DOHH2 (cell line): ENCODE data around the gene EIF5AL1.
"Not testable (repeated sequence)": the region's sequence is repeated elsewhere in the genome, so short reads cannot be mapped to it uniquely, and the experiment has no call there.

Experiments used
- H3F3A ChIP-seq: fragments of 200-600 bp; sonication (generic), shearing (Covaris generic); 2 replicates; pipeline ENCODE4 v1.6.0; 2016; ENCODE audit warnings: antibody characterized with exemption, mild to moderate bottlenecking; ENCODE audit not compliant: control insufficient read depth, insufficient read depth
- H3K27ac ChIP-seq: fragments of 200-600 bp; sonication (generic); 2 replicates; pipeline ENCODE4 v1.5.1; 2014; ENCODE audit warnings: low read depth, mild to moderate bottlenecking, low read length, moderate library complexity
- H3K27me3 ChIP-seq: fragments of 200-600 bp; sonication (generic); 2 replicates; pipeline ENCODE4 v1.6.1; 2014; ENCODE audit warnings: mild to moderate bottlenecking, low read length, mixed read lengths; ENCODE audit not compliant: control insufficient read depth
- H3K36me3 ChIP-seq: fragments of 200-600 bp; sonication (generic); 2 replicates; pipeline ENCODE4 v1.6.1; 2014; ENCODE audit warnings: mild to moderate bottlenecking, low read length, moderate library complexity, mixed read lengths; ENCODE audit not compliant: control insufficient read depth
- H3K4me1 ChIP-seq: fragments of 200-600 bp; sonication (generic); 2 replicates; pipeline ENCODE4 v1.6.1; 2014; ENCODE audit warnings: mild to moderate bottlenecking, low read length, mixed read lengths; ENCODE audit not compliant: control insufficient read depth
- H3K4me2 ChIP-seq: fragments of 200-600 bp; sonication (generic); 2 replicates; pipeline ENCODE4 v1.6.0; 2014; ENCODE audit warnings: mild to moderate bottlenecking, low read length, moderate library complexity
- H3K4me3 ChIP-seq: fragments of 200-600 bp; sonication (generic); 2 replicates; pipeline ENCODE4 v1.5.1; 2014; ENCODE audit warnings: mild to moderate bottlenecking, low read length, mixed read lengths
- H3K79me2 ChIP-seq: fragments of 200-600 bp; sonication (generic); 2 replicates; pipeline ENCODE4 v1.6.1; 2014; ENCODE audit warnings: mild to moderate bottlenecking, low read length, mixed read lengths; ENCODE audit not compliant: control insufficient read depth
- H3K9me2 ChIP-seq: fragments of 200-600 bp; sonication (generic); replicated peaks from 2 replicates; pipeline ENCODE4 v1.6.1; 2014; ENCODE audit warnings: mild to moderate bottlenecking, low read length, mixed read lengths; ENCODE audit not compliant: control insufficient read depth
- H3K9me3 ChIP-seq: fragments of 200-600 bp; sonication (generic); 2 replicates; pipeline ENCODE4 v1.6.1; 2014; ENCODE audit warnings: antibody characterized with exemption, low read length, mixed read lengths; ENCODE audit not compliant: control insufficient read depth, insufficient read depth
- H4K20me1 ChIP-seq: fragments of 200-600 bp; sonication (generic); 2 replicates; pipeline ENCODE4 v1.6.0; 2014; ENCODE audit warnings: low read depth, mild to moderate bottlenecking, antibody characterized with exemption, low read length, moderate library complexity; ENCODE audit not compliant: control insufficient read depth, insufficient read depth
- CTCF ChIP-seq: fragments of 200-600 bp; sonication (generic); IDR thresholded peaks from one replicate; pipeline ENCODE4 v1.5.1; 2014; ENCODE audit warnings: antibody characterized with exemption, mild to moderate bottlenecking, low read depth, low read length; ENCODE audit not compliant: poor library complexity, severe bottlenecking
- EZH2phosphoT487 ChIP-seq: fragments of 200-600 bp; sonication (generic); IDR thresholded peaks from 2 replicates; pipeline ENCODE4 v1.6.1; 2017; ENCODE audit warnings: borderline replicate concordance, mild to moderate bottlenecking, antibody characterized with exemption, low read length, moderate library complexity, mixed read lengths

Gene EIF5AL1

GRCh38 chr10:79496896-79497295 lies 15.4 kb upstream of the EIF5AL1 start:
- no peak overlapping the region for H3K4me2 ChIP-seq
- H3K27me3 ChIP-seq = peaks cover 16% of the 10 kb centered on the region
- no peak overlapping the region for H3K4me3 ChIP-seq
- H3K4me1 ChIP-seq = no peaks in the 10 kb centered on the region
- no peaks in the 10 kb centered on the region for H3K9me3 ChIP-seq
- H3F3A ChIP-seq = no peaks in the 10 kb centered on the region
- no peaks in the 10 kb centered on the region for H3K36me3 ChIP-seq
- no peaks in the 10 kb centered on the region for H4K20me1 ChIP-seq
- no peak overlapping the region for H3K27ac ChIP-seq
- no peaks in the 10 kb centered on the region for H3K9me2 ChIP-seq
- no peaks in the 10 kb centered on the region for H3K79me2 ChIP-seq
- TF ChIP-seq EZH2phosphoT487 = no peak
- no peak for TF ChIP-seq CTCF

GRCh38 chr10:79498291-79498829 lies 14.0 kb upstream of the EIF5AL1 start:
- Histone ChIP-seq H3K27me3 (peaks cover 13% of the 10 kb centered on the region), H3K27ac (no peak overlapping the region), H3K4me3 (no peak overlapping the region), H3K36me3 (no peaks in the 10 kb centered on the region), H3K4me1 (no peaks in the 10 kb centered on the region), H3K4me2 (no peak overlapping the region), H3K9me2 (no peaks in the 10 kb centered on the region), H4K20me1 (no peaks in the 10 kb centered on the region), H3K79me2 (no peaks in the 10 kb centered on the region), H3K9me3 (no peaks in the 10 kb centered on the region), H3F3A (no peaks in the 10 kb centered on the region)
- TF ChIP-seq CTCF = no peak
- TF ChIP-seq EZH2phosphoT487 = no peak

GRCh38 chr10:79502561-79503309 lies 9.6 kb upstream of the EIF5AL1 start:
- H3K27ac ChIP-seq = no peak overlapping the region
- TF ChIP-seq EZH2phosphoT487 = no peak
- TF ChIP-seq CTCF = no peak
- H3K36me3 ChIP-seq = no peaks in the 10 kb centered on the region
- no peaks in the 10 kb centered on the region for H3F3A ChIP-seq
- H3K4me3 ChIP-seq = no peak overlapping the region
- no peaks in the 10 kb centered on the region for H3K9me3 ChIP-seq
- H3K79me2 ChIP-seq = no peaks in the 10 kb centered on the region
- no peaks in the 10 kb centered on the region for H3K9me2 ChIP-seq
- no peaks in the 10 kb centered on the region for H3K4me1 ChIP-seq
- no peak overlapping the region for H3K4me2 ChIP-seq
- H4K20me1 ChIP-seq = no peaks in the 10 kb centered on the region
- peaks cover 6% of the 10 kb centered on the region for H3K27me3 ChIP-seq

GRCh38 chr10:79503787-79504186 lies 8.5 kb upstream of the EIF5AL1 start:
- not testable (repeated sequence) for H4K20me1 ChIP-seq, H3K4me1 ChIP-seq, H3K9me2 ChIP-seq, H3F3A ChIP-seq, H3K36me3 ChIP-seq, H3K27me3 ChIP-seq, H3K27ac ChIP-seq, H3K4me3 ChIP-seq, H3K79me2 ChIP-seq, H3K4me2 ChIP-seq, H3K9me3 ChIP-seq

GRCh38 chr10:79504483-79504882 lies 7.8 kb upstream of the EIF5AL1 start:
- H4K20me1 ChIP-seq, H3K27ac ChIP-seq, H3K9me2 ChIP-seq, H3K4me3 ChIP-seq, H3K9me3 ChIP-seq, H3K36me3 ChIP-seq, H3K4me2 ChIP-seq, H3K79me2 ChIP-seq, H3F3A ChIP-seq, H3K4me1 ChIP-seq, H3K27me3 ChIP-seq: not testable (repeated sequence)

- H3K4me2 ChIP-seq, H3K27me3 ChIP-seq, H3K4me1 ChIP-seq, H3K36me3 ChIP-seq, H3K9me2 ChIP-seq, H3F3A ChIP-seq, H3K27ac ChIP-seq, H4K20me1 ChIP-seq, H3K79me2 ChIP-seq, H3K9me3 ChIP-seq, H3K4me3 ChIP-seq: not testable (repeated sequence)
These were observed 7.0 kb upstream of the EIF5AL1 start for GRCh38 chr10:79505328-79505727.
